ENCODE measurements around the gene MED7.

GRCh38 chr5:157109744-157110143 is 32.9 kb downstream of the MED7 start:
- no peak for TF ChIP-seq CTCF (IDR thresholded peaks at IDR 0.05)
- TF ChIP-seq POLR2A (IDR thresholded peaks at IDR 0.05): no peak
